ENCODE measurements around the gene TMEM80.

TMEM80 gene

DNA sequence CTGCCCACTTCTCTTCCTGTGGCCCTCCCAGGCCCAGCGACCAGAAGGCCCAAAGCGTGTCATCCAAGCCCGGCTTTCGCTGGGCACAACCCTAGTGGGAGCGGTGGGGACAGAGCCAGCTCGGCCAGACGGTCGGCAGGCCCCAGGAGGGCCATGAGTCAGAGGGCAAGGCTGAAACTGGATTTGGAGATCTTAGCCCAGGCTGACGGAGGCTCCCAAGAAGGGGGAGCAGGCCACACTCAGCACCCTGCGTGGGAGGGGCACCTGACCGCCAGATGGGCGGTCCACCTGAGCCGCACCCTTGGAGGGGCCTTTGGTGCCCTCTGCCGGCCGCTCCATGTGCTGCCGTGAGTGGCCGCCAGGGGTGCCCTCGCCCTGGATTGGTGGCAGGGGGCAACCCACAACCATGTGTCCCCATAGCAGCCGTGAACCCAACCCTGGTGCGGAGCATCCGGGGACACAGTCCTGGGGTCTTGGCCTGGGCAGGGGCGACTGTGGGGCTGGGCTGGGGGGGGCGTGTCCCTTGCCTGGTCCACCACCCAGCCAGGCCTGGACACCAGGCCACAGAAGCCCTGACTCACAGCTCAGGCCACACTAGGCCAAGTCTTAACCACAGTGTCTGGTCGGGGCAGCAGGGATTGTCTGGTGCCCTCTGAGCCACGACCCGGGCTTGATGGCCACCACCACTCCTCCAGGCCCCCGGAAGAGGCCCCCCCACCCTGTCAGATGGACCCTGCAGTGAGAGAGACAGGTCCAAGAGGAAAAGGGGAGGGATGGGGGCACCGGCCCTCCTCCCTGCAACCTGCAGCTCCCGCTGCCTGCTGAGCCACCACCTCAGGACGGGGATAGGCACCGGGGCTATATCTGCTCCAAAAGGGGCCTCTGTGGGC is 32.5 kb downstream of the TMEM80 start (continued):
- TF ChIP-seq, protein P1, sequence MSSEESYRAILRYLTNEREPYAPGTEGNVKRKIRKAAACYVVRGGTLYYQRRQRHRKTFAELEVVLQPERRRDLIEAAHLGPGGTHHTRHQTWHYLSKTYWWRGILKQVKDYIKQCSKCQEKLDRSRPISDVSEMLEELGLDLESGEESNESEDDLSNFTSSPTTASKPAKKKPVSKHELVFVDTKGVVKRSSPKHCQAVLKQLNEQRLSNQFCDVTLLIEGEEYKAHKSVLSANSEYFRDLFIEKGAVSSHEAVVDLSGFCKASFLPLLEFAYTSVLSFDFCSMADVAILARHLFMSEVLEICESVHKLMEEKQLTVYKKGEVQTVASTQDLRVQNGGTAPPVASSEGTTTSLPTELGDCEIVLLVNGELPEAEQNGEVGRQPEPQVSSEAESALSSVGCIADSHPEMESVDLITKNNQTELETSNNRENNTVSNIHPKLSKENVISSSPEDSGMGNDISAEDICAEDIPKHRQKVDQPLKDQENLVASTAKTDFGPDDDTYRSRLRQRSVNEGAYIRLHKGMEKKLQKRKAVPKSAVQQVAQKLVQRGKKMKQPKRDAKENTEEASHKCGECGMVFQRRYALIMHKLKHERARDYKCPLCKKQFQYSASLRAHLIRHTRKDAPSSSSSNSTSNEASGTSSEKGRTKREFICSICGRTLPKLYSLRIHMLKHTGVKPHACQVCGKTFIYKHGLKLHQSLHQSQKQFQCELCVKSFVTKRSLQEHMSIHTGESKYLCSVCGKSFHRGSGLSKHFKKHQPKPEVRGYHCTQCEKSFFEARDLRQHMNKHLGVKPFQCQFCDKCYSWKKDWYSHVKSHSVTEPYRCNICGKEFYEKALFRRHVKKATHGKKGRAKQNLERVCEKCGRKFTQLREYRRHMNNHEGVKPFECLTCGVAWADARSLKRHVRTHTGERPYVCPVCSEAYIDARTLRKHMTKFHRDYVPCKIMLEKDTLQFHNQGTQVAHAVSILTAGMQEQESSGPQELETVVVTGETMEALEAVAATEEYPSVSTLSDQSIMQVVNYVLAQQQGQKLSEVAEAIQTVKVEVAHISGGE (tag by site-specific recombination; conservative IDR thresholded peaks at IDR 0.05; ENCODE audit: low read depth): no peak
- peak; percentile 64 for TF ChIP-seq GLIS1 (tag by site-specific recombination; IDR thresholded peaks at IDR 0.05)
- TF ChIP-seq, protein P2, sequence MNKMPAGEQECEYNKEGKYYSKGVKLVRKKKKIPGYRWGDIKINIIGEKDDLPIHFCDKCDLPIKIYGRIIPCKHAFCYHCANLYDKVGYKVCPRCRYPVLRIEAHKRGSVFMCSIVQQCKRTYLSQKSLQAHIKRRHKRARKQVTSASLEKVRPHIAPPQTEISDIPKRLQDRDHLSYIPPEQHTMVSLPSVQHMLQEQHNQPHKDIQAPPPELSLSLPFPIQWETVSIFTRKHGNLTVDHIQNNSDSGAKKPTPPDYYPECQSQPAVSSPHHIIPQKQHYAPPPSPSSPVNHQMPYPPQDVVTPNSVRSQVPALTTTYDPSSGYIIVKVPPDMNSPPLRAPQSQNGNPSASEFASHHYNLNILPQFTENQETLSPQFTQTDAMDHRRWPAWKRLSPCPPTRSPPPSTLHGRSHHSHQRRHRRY (tag by site-specific recombination; IDR thresholded peaks at IDR 0.05): no peak
- TF ChIP-seq HOXD13 (CRISPR knock-in tag; IDR thresholded peaks at IDR 0.05; ENCODE audit: borderline replicate concordance): no peak
- TF ChIP-seq, protein P3, sequence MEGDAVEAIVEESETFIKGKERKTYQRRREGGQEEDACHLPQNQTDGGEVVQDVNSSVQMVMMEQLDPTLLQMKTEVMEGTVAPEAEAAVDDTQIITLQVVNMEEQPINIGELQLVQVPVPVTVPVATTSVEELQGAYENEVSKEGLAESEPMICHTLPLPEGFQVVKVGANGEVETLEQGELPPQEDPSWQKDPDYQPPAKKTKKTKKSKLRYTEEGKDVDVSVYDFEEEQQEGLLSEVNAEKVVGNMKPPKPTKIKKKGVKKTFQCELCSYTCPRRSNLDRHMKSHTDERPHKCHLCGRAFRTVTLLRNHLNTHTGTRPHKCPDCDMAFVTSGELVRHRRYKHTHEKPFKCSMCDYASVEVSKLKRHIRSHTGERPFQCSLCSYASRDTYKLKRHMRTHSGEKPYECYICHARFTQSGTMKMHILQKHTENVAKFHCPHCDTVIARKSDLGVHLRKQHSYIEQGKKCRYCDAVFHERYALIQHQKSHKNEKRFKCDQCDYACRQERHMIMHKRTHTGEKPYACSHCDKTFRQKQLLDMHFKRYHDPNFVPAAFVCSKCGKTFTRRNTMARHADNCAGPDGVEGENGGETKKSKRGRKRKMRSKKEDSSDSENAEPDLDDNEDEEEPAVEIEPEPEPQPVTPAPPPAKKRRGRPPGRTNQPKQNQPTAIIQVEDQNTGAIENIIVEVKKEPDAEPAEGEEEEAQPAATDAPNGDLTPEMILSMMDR (tag by site-specific recombination; IDR thresholded peaks at IDR 0.05): peak; percentile 97
- peak; percentile 37; the same call in 1 of the 2 replicates for TF ChIP-seq SP7 (tag by site-specific recombination; IDR thresholded peaks at IDR 0.05)
- TF ChIP-seq KLF7 (tag by site-specific recombination; IDR thresholded peaks at IDR 0.05; ENCODE audit: borderline replicate concordance): 0 out of 2 replicates have a peak, but pooled peaks have one; percentile 53
- no peak for TF ChIP-seq ZNF280C (tag by site-specific recombination; IDR thresholded peaks at IDR 0.05)
- peak; percentile 73 for TF ChIP-seq KLF16 (tag by site-specific recombination; IDR thresholded peaks at IDR 0.05)
- TF ChIP-seq KLF10 (tag by site-specific recombination; IDR thresholded peaks at IDR 0.05): 0 out of 2 replicates have a peak, but pooled peaks have one; percentile 32
- no peak for TF ChIP-seq ZSCAN23 (tag by site-specific recombination; IDR thresholded peaks at IDR 0.05)
- no peak for TF ChIP-seq ZNF558 (tag by site-specific recombination; IDR thresholded peaks at IDR 0.05)
- no peak for TF ChIP-seq ZNF175 (tag by site-specific recombination; IDR thresholded peaks at IDR 0.05)
- no peak for TF ChIP-seq YY1 (tag by site-specific recombination; IDR thresholded peaks at IDR 0.05)
- TF ChIP-seq, protein P4, sequence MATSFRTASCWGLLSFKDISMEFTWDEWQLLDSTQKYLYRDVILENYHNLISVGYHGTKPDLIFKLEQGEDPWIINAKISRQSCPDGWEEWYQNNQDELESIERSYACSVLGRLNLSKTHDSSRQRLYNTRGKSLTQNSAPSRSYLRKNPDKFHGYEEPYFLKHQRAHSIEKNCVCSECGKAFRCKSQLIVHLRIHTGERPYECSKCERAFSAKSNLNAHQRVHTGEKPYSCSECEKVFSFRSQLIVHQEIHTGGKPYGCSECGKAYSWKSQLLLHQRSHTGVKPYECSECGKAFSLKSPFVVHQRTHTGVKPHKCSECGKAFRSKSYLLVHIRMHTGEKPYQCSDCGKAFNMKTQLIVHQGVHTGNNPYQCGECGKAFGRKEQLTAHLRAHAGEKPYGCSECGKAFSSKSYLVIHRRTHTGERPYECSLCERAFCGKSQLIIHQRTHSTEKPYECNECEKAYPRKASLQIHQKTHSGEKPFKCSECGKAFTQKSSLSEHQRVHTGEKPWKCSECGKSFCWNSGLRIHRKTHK (tag by site-specific recombination; IDR thresholded peaks at IDR 0.05): no peak
- TF ChIP-seq GLI2 (tag by site-specific recombination; IDR thresholded peaks at IDR 0.05; ENCODE audit: borderline replicate concordance, low read depth): no peak
- TF ChIP-seq ZNF19 (tag by site-specific recombination; IDR thresholded peaks at IDR 0.05; ENCODE audit: low read depth): no peak
- TF ChIP-seq ZNF157 (tag by site-specific recombination; IDR thresholded peaks at IDR 0.05): no peak
- peak; percentile 72 for TF ChIP-seq ZBTB8A (tag by site-specific recombination; IDR thresholded peaks at IDR 0.05)
- TF ChIP-seq ZNF174 (tag by site-specific recombination; IDR thresholded peaks at IDR 0.05): no peak
